IPS-18c (cell line): ENCODE data around the gene CDK5RAP2.
"Not testable (repeated sequence)": the region's sequence is repeated elsewhere in the genome, so short reads cannot be mapped to it uniquely, and the experiment has no call there.

Experiments
- H3K4me3 ChIP-seq: 2 replicates; pipeline ENCODE4 v1.7.0; 2013; ENCODE audit warnings: low read depth, mild to moderate bottlenecking, low read length, moderate library complexity; ENCODE audit not compliant: insufficient read depth
- H3K9me3 ChIP-seq: one replicate; pipeline ENCODE4 v1.6.1; 2013; ENCODE audit warnings: mild to moderate bottlenecking, low read length, moderate library complexity; ENCODE audit not compliant: control insufficient read depth, insufficient read depth

The CDK5RAP2 gene

GRCh38 chr9:120465685-120466407, 114.1 kb downstream of the CDK5RAP2 start:
- no peak overlapping the region for H3K4me3 ChIP-seq

GRCh38 chr9:120464887-120465421, 115.0 kb downstream of the CDK5RAP2 start:
- H3K4me3 ChIP-seq: no peak overlapping the region
- no peaks in the 10 kb centered on the region for H3K9me3 ChIP-seq

More at GRCh38 chr9:120465685-120466407, 114.1 kb downstream of the CDK5RAP2 start:
- H3K9me3 ChIP-seq: no peaks in the 10 kb centered on the region

GRCh38 chr9:120464176-120464886, 115.6 kb downstream of the CDK5RAP2 start:
- no peak overlapping the region for H3K4me3 ChIP-seq
- H3K9me3 ChIP-seq: no peaks in the 10 kb centered on the region

DNA sequence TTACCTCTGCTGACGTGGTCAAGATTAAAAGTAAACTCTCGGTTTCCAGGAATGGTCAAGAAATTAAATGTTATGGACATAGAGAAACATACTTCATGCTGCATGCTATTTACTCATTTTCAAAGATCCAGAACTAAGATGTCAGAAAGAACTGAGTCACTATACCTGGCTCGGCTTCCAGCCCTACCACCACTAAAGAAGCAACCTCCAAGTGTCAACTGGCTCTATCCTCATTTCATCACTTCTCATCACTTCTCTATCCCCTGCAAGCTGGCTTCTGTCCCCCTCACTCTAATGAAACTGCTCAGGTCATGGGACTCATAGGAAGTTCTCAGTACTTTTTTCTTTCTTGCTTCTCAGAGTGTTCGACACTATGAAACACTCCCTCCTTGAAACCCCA, 116.2 kb downstream of the CDK5RAP2 start:
- Histone ChIP-seq H3K4me3 (no peak overlapping the region), H3K9me3 (no peaks in the 10 kb centered on the region)

DNA sequence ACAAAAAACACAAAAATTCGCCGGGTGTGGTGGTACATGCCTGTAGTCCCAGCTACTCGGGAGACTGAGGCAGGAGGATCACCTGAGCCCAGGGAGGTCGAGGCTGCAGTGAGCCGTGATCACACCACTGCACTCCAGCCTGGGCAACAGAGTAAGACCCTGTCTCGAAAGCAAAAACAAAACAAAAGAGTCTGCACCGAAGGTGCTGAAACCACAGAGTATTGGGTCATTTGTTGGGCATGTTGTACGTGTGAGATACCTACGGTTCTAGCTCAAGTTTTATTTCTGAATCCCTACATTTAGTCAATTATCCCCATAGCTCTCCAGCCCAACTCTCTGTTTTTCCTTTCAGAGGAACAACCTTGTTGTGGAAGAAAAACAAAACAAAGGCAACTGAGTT, 118.3 kb downstream of the CDK5RAP2 start:
- not testable (repeated sequence) for H3K9me3 ChIP-seq, H3K4me3 ChIP-seq

DNA sequence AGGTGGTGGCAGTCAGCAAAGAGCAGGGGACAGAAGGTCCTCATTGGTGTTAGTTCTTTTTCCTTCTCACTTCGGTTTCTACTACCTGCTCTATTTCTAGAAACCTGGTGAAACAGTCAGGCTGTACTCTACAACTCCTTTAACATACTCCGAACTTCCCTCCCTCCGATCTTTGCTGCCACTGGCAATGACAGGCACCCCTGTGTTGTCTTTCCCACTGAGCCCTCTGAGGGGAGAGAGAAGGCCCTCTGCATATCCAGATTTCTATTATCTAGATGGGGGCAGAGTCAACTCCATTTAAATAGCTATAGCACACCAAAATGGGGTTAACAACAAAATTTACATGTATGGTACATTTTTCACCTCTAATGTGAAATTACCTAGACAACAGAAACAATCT, 123.7 kb downstream of the CDK5RAP2 start:
- H3K9me3 ChIP-seq: no peaks in the 10 kb centered on the region
- no peak overlapping the region for H3K4me3 ChIP-seq

GRCh38 chr9:120454467-120454866, 125.5 kb downstream of the CDK5RAP2 start:
- Histone ChIP-seq H3K4me3 (no peak overlapping the region), H3K9me3 (no peaks in the 10 kb centered on the region)

GRCh38 chr9:120453792-120454191, 126.2 kb downstream of the CDK5RAP2 start:
- H3K4me3 ChIP-seq: no peak overlapping the region
- H3K9me3 ChIP-seq: no peaks in the 10 kb centered on the region

- no peaks in the 10 kb centered on the region for H3K9me3 ChIP-seq
- no peak overlapping the region for H3K4me3 ChIP-seq
Observed at GRCh38 chr9:120452631-120453030, 127.3 kb downstream of the CDK5RAP2 start.

- Histone ChIP-seq H3K4me3 (no peak overlapping the region), H3K9me3 (no peaks in the 10 kb centered on the region)
Observed at GRCh38 chr9:120450916-120451315, 129.1 kb downstream of the CDK5RAP2 start.

- no peaks in the 10 kb centered on the region for H3K9me3 ChIP-seq
- H3K4me3 ChIP-seq: no peak overlapping the region
Observed at GRCh38 chr9:120449566-120449965, 130.4 kb downstream of the CDK5RAP2 start.

DNA sequence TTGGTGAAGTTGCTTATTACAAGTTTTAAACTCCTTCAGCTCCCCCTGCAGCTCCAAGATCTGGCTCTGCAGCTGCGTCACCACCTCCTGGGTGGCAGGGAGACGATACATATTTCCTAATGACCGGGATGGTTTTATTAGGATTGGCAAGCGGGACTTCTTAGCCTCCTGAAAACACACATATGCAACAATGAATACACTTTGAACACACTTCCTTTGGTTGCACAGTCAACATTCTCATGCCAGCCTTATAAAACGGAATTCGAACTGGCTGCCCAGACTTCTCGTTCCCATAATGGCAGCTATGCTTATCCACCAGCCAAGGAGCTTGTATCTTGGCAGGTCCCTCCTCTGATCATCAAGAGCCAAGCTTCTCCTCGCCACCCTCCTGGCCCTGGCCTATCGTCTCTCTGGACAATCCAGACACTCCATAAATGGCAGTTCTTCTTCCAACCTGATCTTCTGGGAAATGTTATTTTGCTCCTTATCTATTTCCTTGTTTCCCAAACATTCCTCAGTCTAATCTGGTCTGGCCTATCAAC, 131.9 kb downstream of the CDK5RAP2 start:
- H3K9me3 ChIP-seq: no peaks in the 10 kb centered on the region
- H3K4me3 ChIP-seq: no peak overlapping the region

DNA sequence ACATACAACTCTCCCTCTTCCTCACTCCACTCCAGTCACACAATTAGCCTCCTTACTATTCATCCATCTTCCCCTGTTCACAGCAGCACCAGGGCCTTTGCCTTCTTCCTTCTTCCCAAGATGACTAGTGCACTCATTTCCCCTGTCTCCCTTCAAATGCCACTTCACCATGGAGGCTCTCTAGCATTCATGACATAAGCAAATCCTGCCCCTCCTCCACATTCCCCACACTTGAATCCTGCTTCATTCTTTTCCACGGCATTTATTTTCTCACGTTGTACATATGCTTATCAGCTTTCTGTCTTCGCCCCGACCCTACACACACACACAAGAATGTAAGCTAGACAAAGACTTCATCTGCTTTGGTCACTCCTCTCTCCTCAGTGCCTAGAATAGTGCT, 133.3 kb downstream of the CDK5RAP2 start:
- Histone ChIP-seq H3K4me3 (no peak overlapping the region), H3K9me3 (no peaks in the 10 kb centered on the region)

GRCh38 chr9:120443976-120444375, 136.0 kb downstream of the CDK5RAP2 start:
- H3K9me3 ChIP-seq: no peaks in the 10 kb centered on the region
- H3K4me3 ChIP-seq: no peak overlapping the region

- no peaks in the 10 kb centered on the region for H3K9me3 ChIP-seq
- no peak overlapping the region for H3K4me3 ChIP-seq
Observed at GRCh38 chr9:120443489-120443888, 136.5 kb downstream of the CDK5RAP2 start.

- Histone ChIP-seq H3K4me3 (no peak overlapping the region), H3K9me3 (no peaks in the 10 kb centered on the region)
Observed at GRCh38 chr9:120442308-120442995, 137.5 kb downstream of the CDK5RAP2 start.

DNA sequence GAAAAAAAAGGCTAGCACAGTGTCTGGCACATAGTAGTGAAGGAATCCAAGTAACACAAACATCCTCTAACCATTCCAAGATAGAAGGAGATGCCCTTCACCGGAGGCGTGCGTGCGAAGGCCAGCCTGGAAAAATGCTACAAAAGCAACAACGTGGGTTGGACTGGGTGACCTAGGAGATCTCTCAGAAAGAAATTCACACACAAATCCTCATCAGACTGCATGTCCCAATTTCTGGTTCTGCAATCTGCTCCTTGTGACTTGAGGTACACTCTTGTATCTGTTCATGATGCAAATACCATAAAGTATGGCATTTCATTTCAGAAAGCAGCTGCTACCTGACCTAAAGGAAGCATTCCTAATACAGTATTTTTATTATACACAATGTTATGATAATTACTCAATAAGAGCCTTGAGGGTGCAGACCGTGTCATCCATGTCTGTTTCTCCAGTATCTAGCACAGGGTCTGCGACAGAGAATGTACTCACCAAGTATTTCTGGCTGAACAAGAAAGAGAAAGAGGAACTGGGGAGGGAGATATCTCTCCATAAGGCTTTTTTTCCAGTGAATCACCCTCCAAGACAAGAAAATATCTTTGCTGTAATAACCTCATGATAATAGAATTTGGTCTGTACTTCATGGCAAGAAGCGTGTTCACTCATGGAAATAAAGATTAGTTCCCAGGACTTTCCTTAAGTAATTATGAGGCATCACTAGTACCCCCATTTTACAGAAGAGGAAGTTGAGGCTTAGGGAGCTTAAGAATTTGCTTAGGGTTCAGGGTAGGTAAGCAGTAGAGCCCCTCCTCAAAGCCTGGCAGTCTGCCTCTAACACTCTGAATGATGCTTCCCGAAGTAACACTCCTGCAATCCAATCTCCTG, 138.3 kb downstream of the CDK5RAP2 start:
- no peaks in the 10 kb centered on the region for H3K9me3 ChIP-seq
- no peak overlapping the region for H3K4me3 ChIP-seq
